Activated CD4-positive, alpha-beta T cell treated with anti-CD3 and anti-CD28 coated beads for 24 hours (primary cell): ENCODE results near the gene ECT2L.

Experiments used
- DNase-seq, 2 donors: peaks; one replicate each; pipeline ENCODE4 v3.0.0-alpha.2; 2020; ENCODE audit warnings: low read depth in 2 of 2

The ECT2L gene

DNA sequence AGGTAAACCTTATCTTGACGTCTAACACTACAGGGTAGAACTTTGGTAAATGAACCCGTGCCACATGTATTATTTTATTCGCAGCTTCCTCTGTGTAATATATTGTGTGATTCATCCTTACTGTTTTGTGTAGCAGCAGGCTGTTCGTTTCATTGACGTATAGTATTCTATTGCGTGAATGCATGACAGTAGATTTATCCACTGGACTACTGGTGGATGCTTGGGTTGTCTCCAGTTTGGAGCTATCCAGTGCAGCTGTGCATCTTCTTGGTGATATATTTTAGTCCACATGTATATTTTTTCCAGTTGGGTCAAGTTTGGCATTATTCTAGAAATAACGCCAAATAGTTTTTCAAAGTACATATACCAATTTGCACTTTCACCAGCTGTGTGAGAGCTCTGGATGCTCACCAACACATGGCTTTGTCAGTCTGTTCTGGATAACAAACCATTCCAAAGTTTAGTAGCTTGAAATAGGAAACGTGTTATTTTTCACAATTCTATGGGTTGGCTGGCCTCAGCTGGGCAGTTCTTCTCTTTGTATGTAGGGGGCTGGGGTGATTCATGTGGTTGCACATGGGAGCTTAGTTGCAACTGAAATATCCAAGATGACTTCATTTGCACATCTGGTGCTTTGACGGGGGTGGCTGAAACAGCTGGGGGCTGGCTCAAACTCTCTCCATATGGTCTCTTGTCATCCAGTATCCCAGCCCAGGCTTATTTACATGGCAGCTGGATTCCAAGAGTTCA lies 9.3 kb downstream of the ECT2L start:
- no peak for DNase-seq

DNA sequence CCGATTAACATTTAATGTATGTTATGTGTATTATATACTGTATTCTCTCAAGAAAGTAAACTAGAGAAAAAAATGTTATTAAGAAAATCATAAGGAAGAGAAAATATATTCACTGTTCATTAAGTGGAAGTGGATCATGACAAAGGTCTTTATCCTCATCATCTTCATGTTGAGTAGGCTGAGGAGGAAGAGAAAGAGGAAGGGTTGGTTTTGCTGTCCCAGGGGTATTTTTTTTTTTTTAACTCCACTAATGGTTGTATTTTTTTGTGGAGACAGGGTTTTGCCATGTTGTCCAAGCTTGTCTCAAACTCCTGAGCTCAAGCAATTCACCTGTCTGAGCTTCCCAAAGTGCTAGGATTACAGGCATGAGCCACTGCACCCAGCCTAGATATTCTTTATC lies 11.0 kb downstream of the ECT2L start:
- no peak for DNase-seq

DNA sequence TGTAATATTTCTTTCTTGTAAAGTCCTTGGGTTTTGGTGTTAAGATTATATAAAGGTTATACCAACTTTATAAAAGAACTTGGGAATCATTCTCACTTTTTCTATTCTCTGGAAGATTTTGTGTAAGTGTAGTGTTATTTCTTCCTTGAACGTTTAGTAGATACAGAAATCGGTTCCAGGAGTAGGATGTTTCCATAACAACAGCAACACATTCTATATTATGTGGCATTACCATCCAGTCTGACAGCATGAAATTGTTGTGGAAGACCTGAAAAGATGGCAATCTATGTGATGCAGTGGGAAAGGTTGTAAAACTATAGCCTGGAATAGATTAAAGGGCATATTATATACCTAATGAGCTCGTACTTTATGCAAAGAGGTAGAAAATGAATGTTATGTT lies 13.8 kb downstream of the ECT2L start:
- DNase-seq, result no peak

DNA sequence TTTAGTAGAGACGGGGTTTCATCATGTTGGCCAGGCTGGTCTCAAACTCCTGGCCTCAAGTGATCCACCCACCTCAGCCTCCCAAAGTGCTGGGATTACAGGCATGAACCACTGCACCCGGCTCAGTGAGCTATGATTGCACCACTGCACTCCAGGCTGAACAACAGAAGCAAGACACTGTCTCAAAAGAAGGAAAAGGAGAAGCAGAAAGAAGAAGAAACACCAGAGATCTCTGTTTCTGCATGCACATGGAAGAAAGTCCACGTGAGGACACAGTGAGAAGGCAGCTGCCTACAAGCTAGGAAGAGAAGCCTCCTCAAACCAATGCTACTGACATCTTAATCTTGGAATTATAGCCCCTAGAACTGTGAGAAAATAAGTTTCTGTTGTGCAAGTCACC lies 16.0 kb downstream of the ECT2L start:
- no peak for DNase-seq

DNA sequence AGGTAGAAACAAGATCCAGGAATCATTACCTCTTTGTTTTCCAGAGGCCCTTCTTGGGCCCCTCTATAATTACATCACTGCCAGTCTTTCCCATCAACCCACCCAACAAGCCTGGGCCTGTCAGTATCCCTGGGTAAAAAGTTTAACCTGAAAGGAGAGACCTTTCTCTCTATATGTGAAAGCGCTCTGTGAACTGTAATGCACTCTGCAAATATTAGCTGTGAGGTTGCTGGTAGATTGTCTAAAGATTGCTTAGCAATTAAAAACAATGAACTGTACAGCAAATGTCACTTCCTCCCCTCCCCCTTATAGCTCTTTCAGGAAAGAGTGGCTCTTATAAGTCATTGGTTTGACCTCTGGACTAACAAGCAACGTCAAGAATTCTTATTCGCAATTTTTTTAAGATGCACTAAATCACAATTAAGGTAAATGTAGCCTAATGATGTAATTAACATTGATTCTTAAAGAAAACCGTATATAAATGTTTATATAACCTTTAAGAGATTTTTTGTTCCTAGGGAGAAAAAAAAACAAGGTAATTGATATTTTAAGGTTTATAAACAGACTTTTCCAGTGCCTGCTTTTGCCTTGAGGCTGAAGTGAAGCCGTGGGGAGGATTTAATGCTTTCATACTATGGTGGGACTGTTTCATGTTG lies 18.4 kb downstream of the ECT2L start:
- DNase-seq, result no peak

DNA sequence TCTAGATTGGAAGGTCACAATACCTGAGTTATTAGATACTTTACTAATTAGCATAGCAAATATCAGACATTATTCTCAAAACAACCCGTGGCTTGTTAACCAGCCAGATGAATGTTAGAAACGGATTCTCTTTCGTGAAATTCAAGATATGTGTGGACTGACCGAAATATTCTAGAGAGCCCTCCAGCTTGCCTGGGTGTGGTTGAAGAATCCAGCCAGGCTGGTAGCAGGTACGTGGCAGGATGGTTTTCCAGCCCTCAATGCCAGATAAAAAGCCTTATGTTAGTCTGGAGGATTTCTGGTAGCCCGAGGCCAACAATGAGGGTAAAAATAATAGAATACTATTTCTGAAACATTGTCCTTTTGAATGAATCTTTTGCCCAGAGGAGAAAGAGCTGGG lies 19.3 kb downstream of the ECT2L start:
- DNase-seq, result no peak

DNA sequence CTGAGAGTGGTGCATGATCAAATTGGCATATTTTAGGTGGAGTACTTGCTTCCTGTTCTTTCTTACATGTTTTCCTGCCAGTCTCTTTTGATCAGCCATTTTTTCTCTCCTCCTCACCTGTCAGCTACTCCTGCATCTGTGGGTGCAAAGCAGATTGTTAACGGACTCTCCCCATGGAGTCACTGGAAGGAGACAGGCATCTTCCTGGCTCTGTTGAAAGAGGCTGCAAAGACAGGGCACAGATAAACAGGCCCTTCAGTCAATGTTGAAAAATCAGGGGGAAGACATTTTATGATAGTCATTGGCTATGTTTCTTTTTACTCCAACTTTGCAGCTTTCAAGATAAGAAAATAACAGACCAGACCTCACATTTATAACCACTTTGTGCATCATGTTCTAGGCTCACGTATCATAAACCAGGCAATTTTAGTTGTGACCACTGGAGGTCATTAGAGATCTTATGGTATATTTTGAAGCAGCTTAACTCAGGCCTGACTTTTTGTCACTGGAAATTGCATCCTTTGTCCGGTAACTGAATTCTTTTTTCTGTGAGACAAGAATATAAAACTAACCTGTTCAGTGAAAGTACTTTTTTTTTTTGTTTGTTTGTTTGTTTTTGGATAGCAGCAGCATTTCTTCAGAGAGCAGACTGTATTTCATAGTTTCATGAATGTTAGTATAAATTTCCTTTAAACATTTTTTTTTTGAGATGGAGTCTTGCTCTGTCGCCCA lies 20.1 kb downstream of the ECT2L start:
- DNase-seq, result no peak

DNA sequence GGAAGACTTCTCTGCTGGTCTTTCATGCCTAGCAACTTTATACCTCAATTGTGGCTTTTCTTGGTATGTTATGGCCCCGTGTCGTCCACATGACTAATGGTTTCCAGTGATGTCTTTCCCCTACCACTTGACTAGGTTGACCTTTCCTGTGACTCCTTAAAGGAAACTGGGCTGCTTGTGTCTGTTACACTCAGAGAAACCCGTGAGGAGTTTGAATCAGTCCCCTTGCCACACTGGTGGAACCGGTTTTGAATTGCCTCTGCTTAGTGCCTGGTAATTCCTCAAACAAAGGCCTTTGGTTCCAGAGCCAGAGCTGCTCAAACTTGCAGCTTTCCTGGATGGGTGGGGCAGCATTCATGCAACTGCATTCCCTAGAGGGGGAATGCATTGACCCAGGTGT lies 21.9 kb downstream of the ECT2L start:
- DNase-seq, result no peak

DNA sequence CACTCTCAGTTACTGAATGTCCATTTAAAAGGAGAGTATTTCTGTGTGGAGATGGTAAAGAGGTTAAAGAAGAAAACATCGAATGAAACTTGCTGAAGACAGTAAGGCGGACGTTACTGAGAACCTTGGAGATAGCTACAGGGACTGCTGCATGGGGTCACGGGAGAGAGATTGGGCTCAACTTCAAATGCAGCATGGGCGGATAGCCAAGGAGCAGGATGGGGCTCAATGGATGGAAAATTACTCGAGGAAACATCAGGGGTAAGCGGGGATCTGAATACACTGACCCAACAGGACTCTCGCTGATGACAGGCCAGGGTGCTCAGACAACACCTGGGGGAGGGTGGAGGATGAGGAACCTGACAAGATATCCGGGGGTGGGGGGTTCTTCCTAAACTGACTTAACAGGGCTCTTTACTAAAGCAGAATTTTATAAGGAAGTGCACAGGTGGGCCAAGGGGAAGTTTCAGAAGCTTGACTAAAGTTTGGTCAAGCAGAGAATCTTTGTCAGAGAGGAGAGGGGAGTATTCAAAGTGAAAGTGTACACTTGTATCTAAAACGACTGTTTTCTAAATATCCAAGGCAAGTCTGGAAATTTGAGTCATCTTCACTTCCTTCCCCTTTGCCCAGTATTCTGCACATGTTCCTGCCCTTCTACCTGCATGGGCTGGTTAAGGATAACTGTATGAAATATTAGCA lies 22.8 kb downstream of the ECT2L start:
- DNase-seq, result no peak

DNA sequence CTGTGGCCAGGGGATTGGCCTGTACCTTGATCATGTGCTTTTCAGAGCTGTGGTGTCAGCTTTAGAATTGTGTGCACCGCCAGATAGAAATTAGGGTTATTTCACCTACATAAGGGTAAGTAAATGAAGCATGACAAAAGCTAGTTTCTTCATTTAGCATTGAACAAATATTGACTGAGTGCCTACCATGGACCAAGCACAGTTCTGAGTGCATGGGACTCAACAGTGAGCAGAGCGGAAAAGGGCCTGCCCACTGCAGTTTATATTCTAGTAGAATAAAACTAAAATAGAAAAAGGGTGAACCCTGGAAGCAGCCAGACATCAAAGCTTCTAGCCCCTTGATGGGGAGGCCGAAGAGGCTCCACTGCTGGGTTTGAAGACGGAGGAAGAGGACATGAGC lies 25.6 kb downstream of the ECT2L start:
- DNase-seq, result no peak

DNA sequence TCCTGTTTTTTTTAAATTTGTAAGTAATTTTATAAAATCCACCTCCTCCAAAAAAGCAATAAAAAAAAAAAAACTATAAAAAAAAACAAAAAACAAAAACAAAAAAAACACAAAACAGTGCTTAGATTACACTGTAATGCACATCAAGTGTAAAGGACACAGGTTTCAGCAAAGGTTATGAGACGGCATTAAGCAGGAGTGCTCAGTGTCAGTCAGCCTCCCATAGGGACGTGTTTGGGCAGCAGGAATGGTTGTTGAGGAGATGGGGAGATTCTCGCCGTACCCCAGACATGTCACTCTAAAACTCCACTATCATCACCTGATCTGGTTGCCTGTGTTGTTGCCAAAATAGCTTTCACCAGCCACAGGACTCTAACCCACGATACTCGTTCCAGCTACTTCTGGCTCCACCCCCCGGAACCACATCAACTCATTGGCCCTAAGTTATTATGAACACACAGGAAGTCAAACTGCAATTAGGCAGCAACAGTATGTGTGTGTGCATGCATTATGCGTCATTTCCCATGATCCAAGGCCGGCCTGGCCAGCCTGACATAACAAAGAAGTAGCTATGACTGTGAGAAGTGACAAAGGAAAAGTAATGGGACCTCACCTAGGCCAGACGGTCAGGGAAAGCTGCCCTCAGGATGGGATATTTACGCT lies 28.7 kb downstream of the ECT2L start:
- DNase-seq, result no peak

DNA sequence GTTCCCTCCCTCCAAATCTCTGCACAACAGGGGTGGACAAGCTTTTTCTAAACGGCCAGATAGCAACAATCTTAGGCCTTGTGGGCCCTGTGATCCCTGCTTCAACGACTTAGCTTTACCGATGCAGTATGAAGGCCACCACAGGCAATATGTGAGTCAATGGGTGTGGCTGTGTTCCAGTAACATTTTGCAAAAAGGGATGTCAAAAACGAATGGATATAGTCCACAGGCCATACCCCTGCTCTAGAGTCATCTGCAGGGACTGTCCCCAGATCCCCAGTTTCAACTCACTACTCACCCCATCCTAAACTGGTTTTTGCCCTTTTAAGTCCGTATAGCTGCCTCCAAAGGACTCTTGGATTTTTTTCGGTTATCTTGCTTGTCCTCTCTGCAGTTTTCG lies 34.4 kb downstream of the ECT2L start:
- DNase-seq, result no peak

DNA sequence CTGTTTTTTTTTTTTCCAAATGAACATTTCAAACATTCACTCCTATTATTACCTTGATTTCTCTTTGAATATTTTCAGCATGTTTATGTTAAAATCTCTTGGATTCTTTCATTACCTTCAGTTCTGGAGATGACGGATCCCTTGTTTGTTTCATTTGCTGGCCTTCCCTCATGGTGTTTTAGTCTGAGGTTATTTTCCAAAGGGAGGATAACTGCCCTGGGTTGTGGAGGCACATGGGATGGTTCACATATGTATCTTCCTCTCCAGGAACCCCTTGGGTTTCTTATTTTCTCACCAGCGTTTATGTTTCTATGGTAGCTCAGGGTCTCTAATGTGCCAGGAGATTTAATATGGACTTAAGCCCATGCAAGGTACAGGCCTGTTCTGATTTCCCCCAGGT lies 36.3 kb downstream of the ECT2L start:
- no peak for DNase-seq

DNA sequence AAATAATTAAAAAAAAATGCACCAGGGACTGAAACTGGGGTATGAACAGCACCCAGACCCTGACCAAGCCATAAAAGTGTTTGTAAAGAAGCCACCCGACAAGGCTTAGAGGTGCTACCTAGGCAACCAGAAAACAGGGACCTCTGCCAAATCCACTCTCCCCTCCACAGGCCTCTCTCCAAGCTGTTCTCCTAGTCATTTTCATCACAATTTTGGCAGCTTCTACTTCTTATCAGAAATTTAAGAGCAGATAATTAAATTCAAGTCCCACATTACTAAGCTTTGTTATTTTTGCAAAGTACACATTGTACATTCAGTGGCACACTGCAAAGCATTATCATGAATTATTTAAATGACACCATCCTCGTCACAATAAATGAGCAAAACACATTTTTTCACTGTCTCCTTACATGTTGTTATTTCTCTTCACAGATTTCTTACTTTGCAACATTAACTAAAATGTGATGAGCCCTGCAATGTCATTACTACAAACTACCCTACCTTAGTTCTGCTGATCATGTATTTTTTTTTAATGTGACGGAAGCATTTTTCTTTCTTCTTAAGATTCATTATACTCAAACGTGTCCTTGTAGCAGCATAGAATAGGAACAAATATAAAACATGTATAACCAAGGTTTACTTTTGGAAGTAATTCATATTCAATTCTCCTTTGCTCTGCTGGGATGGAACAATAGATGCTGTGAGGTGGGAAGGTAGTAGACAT lies 38.1 kb downstream of the ECT2L start:
- DNase-seq, result no peak

DNA sequence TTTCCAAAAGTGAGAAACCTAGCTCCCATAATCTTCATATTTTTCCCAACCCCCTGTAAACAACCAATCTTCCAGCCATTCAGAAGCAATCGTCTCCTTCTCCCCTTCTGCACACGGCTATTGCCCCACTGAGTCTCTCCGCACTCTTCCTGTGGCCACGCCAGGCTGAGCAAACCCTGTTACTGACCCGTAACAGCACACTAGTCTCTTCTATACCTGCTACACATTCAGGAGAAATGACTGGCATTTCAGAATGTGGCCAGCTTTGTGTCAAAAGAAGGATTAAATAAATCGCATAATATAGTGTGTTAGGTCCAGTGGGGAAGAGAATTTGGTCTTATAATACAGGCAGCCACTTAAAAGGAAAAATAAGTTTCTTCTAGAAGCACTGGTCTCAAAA lies 41.4 kb downstream of the ECT2L start:
- DNase-seq, result no peak

DNA sequence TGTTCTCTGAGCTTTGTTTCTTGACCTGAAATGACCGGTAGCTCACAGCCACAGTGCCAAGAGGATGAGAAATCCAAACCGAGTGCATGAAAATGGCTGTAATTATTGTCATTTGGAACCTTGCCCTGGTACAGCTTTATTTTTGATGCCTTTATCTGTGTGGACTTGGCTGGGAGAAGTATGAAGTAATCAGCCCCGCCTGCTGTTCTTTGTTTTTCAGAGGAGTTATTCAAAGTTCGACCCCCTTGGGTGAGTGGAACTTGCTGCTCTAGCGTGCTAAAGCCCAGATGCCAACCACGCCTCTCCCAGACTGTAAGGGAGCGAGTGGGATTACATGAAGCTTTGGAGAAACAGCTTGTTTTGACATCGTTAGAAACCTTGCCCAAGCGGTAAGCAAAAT lies 48.3 kb downstream of the ECT2L start:
- DNase-seq, result no peak

DNA sequence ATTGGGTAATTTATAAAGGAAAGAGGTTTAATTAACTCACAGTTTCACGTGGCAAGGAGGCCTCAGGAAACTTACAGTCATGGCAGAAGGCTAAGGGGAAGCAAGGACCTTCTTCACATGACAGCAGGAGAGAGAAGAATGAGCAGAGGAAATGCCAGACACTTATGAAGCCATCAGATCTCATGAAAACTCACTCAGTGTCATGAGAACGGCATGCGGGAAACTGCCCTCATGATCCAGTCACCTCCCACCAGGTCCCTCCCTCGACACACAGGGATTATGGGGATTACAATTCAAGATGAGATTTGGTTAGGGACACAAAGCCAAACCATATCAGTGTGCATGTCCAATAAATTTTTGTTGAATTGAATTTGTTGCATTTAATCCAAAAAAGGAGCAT lies 52.0 kb downstream of the ECT2L start:
- no peak for DNase-seq

DNA sequence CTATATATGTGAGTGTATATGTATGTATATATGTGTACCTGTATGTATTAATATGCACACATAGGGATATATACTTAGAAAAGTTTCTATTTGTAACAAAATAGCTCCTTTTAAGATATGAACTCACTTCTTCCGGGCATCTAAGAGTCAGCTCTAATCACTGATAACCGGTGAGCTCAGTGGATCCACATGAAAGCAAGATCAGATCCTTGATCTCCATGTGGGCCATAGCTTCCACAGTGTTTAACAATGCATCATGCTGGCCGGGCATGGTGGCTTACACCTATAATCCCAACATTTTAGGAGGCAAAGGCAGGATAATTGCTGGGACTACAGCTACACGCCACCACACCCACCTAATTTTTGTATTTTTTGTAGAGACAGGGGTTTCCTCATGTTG lies 52.6 kb downstream of the ECT2L start:
- DNase-seq, result no peak

DNA sequence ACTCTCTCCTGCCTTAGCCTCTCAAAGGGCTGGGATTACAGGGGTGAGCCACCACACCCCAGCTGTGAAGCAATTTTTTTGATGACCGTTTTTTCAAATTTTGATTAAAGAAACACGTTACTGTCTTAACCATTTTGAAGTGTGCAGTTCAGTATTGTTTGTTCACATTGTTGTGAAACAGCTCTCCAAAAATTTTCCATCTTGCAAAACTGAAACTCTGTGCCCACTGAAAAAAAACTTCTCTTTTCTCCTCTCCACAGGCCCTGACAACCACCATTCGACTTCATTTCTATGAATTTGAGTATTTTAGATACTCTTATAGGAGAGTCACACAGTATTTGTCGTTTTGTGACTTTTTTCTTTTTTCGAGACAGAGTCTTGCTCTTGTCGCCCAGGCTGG lies 53.9 kb downstream of the ECT2L start:
- DNase-seq, result no peak

DNA sequence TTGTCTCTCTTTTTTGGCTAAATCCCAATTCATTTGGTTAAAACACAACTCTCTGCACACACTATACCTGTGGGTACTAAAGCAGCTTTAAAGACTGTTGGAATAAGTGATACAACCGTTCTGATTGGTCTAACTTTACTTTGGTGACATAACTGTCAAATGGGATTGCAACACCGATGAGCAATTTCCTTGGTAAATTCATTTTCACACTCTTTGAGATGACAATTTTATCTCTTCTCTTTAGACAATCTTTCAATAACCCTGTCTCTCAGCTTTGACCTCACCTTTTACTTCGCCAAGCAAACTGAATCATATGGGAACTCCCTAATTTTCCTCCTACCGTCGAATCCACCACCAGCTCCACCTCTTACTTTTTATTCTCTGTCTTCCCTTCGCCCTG lies 60.8 kb downstream of the ECT2L start:
- DNase-seq, result no peak

DNA sequence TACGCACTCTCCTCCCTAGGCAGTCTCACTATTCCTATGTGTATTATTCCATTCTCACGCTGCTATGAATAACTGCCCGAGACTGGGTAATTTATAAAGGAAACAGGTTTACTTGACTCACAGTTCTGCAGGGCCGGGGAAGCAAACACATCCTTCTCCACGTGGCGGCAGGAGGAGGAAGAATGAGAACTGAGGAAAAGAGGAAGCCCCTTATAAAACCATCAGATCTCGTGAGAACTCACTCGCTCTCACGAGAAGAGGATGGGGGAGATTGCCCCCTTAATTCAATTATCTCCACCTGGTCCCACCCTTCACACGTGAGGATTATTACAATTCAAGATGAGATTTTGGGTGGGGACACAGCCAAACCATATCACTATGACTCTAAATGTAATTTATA lies 61.9 kb downstream of the ECT2L start:
- no peak for DNase-seq
